HG02938 (cell line): ENCODE results near the gene ZGLP1.
"Not testable (repeated sequence)": the region's sequence is repeated elsewhere in the genome, so short reads cannot be mapped to it uniquely, and the experiment has no call there.

Experiments
- ATAC-seq: cut with Tn5 transposase; IDR thresholded peaks from one replicate; pipeline ENCODE4 v1.9.1; 2021; ENCODE audit warnings: mild to moderate bottlenecking, moderate library complexity; ENCODE audit not compliant: unreplicated experiment

Gene ZGLP1

GRCh38 chr19:10282043-10282442, 27.6 kb downstream of the ZGLP1 start:
- ATAC-seq: not testable (repeated sequence)

GRCh38 chr19:10279737-10280442, 29.7 kb downstream of the ZGLP1 start:
- no peak for ATAC-seq

GRCh38 chr19:10278935-10279334, 30.7 kb downstream of the ZGLP1 start:
- no peak for ATAC-seq

- ATAC-seq: no peak
Observed at GRCh38 chr19:10277795-10278589, 31.6 kb downstream of the ZGLP1 start.

GRCh38 chr19:10274589-10274988, 35.0 kb downstream of the ZGLP1 start:
- ATAC-seq: no peak

GRCh38 chr19:10271543-10272086, 38.0 kb downstream of the ZGLP1 start:
- no peak for ATAC-seq

GRCh38 chr19:10270616-10271394, 38.8 kb downstream of the ZGLP1 start, which contains the start of gene ICAM1:
Gene ICAM1 (plus strand): TSS chr19:10271120. CDS start chr19:10271160, 40 bp downstream.
- ATAC-seq: peak; percentile 37

GRCh38 chr19:10270180-10270615, 39.4 kb downstream of the ZGLP1 start:
- peak; percentile 45 for ATAC-seq

- ATAC-seq: no peak
Observed at GRCh38 chr19:10269333-10270179, 40.1 kb downstream of the ZGLP1 start.

GRCh38 chr19:10268071-10268470, 41.5 kb downstream of the ZGLP1 start:
- ATAC-seq: no peak

GRCh38 chr19:10266706-10267105, 42.9 kb downstream of the ZGLP1 start:
- ATAC-seq: no peak

GRCh38 chr19:10262771-10263170, 46.8 kb downstream of the ZGLP1 start:
- no peak for ATAC-seq

GRCh38 chr19:10260141-10260584, 49.5 kb downstream of the ZGLP1 start:
- ATAC-seq: no peak

- ATAC-seq: no peak
Observed at GRCh38 chr19:10259162-10259905, 50.3 kb downstream of the ZGLP1 start.

GRCh38 chr19:10258080-10258710, 51.4 kb downstream of the ZGLP1 start:
- ATAC-seq: no peak

- no peak for ATAC-seq
Observed at GRCh38 chr19:10256970-10257615, 52.5 kb downstream of the ZGLP1 start.

GRCh38 chr19:10256551-10256950, 53.1 kb downstream of the ZGLP1 start:
- ATAC-seq: no peak

GRCh38 chr19:10255358-10255757, 54.3 kb downstream of the ZGLP1 start:
- ATAC-seq: no peak
